ENCODE measurements around the gene SYCP2.

- TF ChIP-seq EZH2 (IDR thresholded peaks at IDR 0.05; ENCODE audit: borderline replicate concordance, low read length) (no peak), CTCF (IDR thresholded peaks at IDR 0.05; ENCODE audit: low read length) (no peak)
Measured at GRCh38 chr20:59931511-59932312, 1.7 kb downstream of the SYCP2 start.
